Measurements from ENCODE around the gene SAP30. TPM values are rescaled to one million over a fixed set of nuclear protein-coding genes. Genes with fewer than 3 reads are reported as not detected.

The SAP30 gene
- total RNA-seq, 1 donor from 2014 or later, result 23.1 TPM

GRCh38 chr4:173413036-173413435, 42.3 kb downstream of the SAP30 start:
- intact Hi-C loops (cut with micrococcal nuclease), result no loop called here

GRCh38 chr4:173414456-173414855, 43.7 kb downstream of the SAP30 start:
- intact Hi-C loops (cut with micrococcal nuclease), result no loop called here

GRCh38 chr4:173415092-173415491, 44.3 kb downstream of the SAP30 start:
- intact Hi-C loops (cut with micrococcal nuclease), result loop anchor here (5.0 kb wide), 1 partner anchor 388 kb away; no protein-coding TSS in a partner anchor

- intact Hi-C loops (cut with micrococcal nuclease), result loop anchor here (2.0 to 5.0 kb wide), 2 partner anchors 45 to 389 kb away; partner anchors contain the start of gene SAP30
Observed at GRCh38 chr4:173415885-173416653, 45.3 kb downstream of the SAP30 start.

GRCh38 chr4:173417833-173418232, 47.1 kb downstream of the SAP30 start:
- intact Hi-C loops (cut with micrococcal nuclease), result loop anchor here (1.0 to 5.0 kb wide), 5 partner anchors 47 to 405 kb away; partner anchors contain the start of gene SAP30

- intact Hi-C loops (cut with micrococcal nuclease), result loop anchor here (5.0 kb wide), 1 partner anchor 391 kb away; no protein-coding TSS in a partner anchor
Observed at GRCh38 chr4:173418639-173419038, 47.9 kb downstream of the SAP30 start.

GRCh38 chr4:173420324-173420752, 49.6 kb downstream of the SAP30 start:
- intact Hi-C loops (cut with micrococcal nuclease), result loop anchor here (1.0 to 5.0 kb wide), 2 partner anchors 74 to 897 kb away; no protein-coding TSS in a partner anchor

GRCh38 chr4:173420801-173421200, 50.0 kb downstream of the SAP30 start:
- intact Hi-C loops (cut with micrococcal nuclease), result loop anchor here (1.0 to 5.0 kb wide), 2 partner anchors 74 to 896 kb away; no protein-coding TSS in a partner anchor

- intact Hi-C loops (cut with micrococcal nuclease), result loop anchor here (5.0 kb wide), 1 partner anchor 892 kb away; no protein-coding TSS in a partner anchor
Observed at GRCh38 chr4:173424899-173425805, 54.4 kb downstream of the SAP30 start.

- intact Hi-C loops (cut with micrococcal nuclease), result no loop called here
Observed at GRCh38 chr4:173426064-173426463, 55.3 kb downstream of the SAP30 start.

Other genes with a start within 250 kb of the SAP30 start
- 20.5 and 21.2 TPM in 2 replicates for gene GALNT7, start 202.1 kb upstream of the SAP30 start, total RNA-seq
- gene HMGB2, start 36.6 kb upstream of the SAP30 start, total RNA-seq, result 703 and 705 TPM in 2 replicates
- not detected in 2 replicates for gene SCRG1, start 28.2 kb downstream of the SAP30 start, total RNA-seq
- gene HAND2, start 159.3 kb downstream of the SAP30 start, total RNA-seq, result not detected in 2 replicates